Upper lobe of left lung (tissue), 6 donors: ENCODE measurements around the gene SLC9A4. TPM values are rescaled to one million over a fixed set of nuclear protein-coding genes. Genes with fewer than 3 reads are reported as not detected.

ENCODE experiments used
- ATAC-seq, 2 donors: fragments of 200-7000 bp; cut with Tn5 transposase; one replicate each; pipeline ENCODE4 v1.9.1; 2022; ENCODE audit warnings: mild to moderate bottlenecking in 2 of 2, moderate library complexity in 2 of 2; ENCODE audit not compliant: low FRiP score in 2 of 2
- DNase-seq, 2 donors: peaks; one replicate each; pipeline ENCODE4 v3.0.0-alpha.2; 2019 to 2020
- H3K27ac ChIP-seq, 4 donors: fragments of 200-600 bp; sonication (generic); one replicate each; pipeline ENCODE4 v1.5.1; 2016 to 2019
- H3K27me3 ChIP-seq, 4 donors: fragments of 200-600 bp; sonication (generic); one replicate each; pipeline ENCODE4 v1.5.1; 2017 to 2019
- H3K36me3 ChIP-seq, 4 donors: fragments of 200-600 bp; sonication (generic); one replicate each; pipeline ENCODE4 v1.5.1; 2016 to 2019
- H3K4me1 ChIP-seq, 4 donors: fragments of 200-600 bp; sonication (generic); one replicate each; pipeline ENCODE4 v1.5.1; 2018 to 2019
- H3K4me3 ChIP-seq, 4 donors: fragments of 200-600 bp; sonication (generic); one replicate each; pipeline ENCODE4 v1.5.1; 2017 to 2019; ENCODE audit warnings: mild to moderate bottlenecking in 2 of 4, moderate library complexity in 1 of 4
- H3K9me3 ChIP-seq, 4 donors: fragments of 200-600 bp; sonication (generic); one replicate each; pipeline ENCODE4 v1.5.1; 2018 to 2019
- CTCF ChIP-seq, 6 experiments: fragments of 450-650 bp in 4 of 6; fragments of 200-600 bp in 2 of 6; sonication (generic) in 2 of 6; IDR thresholded peaks; one replicate each; pipeline ENCODE4 v1.5.1; 2016 to 2019; ENCODE audit warnings: antibody characterized with exemption in 6 of 6
- EP300 ChIP-seq, 4 donors: sonication (generic); formaldehyde crosslinking; IDR thresholded peaks; one replicate each; pipeline ENCODE4 v1.5.1; 2017; ENCODE audit warnings: antibody characterized with exemption in 4 of 4, control low read depth in 2 of 4
- POLR2A ChIP-seq, 4 donors: fragments of 450-650 bp; IDR thresholded peaks; one replicate each; pipeline ENCODE4 v1.5.1; 2016 to 2017; ENCODE audit warnings: antibody characterized with exemption in 4 of 4, mild to moderate bottlenecking in 2 of 4
- POLR2AphosphoS5 ChIP-seq, 2 donors: sonication (generic); formaldehyde crosslinking; IDR thresholded peaks; one replicate each; pipeline ENCODE4 v1.5.1; 2017; ENCODE audit warnings: antibody characterized with exemption in 2 of 2
- WGBS, 2 donors: methylation state at CpG; one replicate each; pipeline ENCODE4 v1.1.5; 2017 to 2018; 5-methylcytosine and 5-hydroxymethylcytosine counted together
- total RNA-seq, 6 donors: library from RNA; depleted of rRNA in 4 of 6; stranded (reverse); fragments of >200 nt in 4 of 6; gene quantifications; one replicate each; pipeline versions ENCODE4 v1.1.0 to v1.2.1, GENCODE V29; 2016 to 2021
- donor health status: DM: no; HTN: no; CAD: no; lungs with moderate emphysema.
- donor health status: DM: no; HTN: yes; CAD: no; lungs with severe emphysema.

The SLC9A4 gene
- total RNA-seq, 6 donors from 2014 or later: not detected

GRCh38 chr2:102455061-102455670 is 17.9 kb upstream of the SLC9A4 start:
- no peak for DNase-seq
- no peak overlapping the region for H3K4me3 ChIP-seq
- peaks cover 0 to 4% (median 0%) of the 10 kb centered on the region in 4 donors for H3K9me3 ChIP-seq
- H3K4me1 ChIP-seq: no peaks in the 10 kb centered on the region
- WGBS, 2 donors: 76 to 77% methylated on average over 2 of the region's 2 CpGs
- peaks cover 0 to 11% (median 0%) of the 10 kb centered on the region in 4 donors for H3K36me3 ChIP-seq
- no peaks in the 10 kb centered on the region for H3K27me3 ChIP-seq
- ATAC-seq: no peak
- peak overlapping the region in 1 of 4 donors; percentile 30 for H3K27ac ChIP-seq
- TF ChIP-seq POLR2AphosphoS5 (IDR thresholded peaks at IDR 0.05) (no peak), POLR2A (IDR thresholded peaks at IDR 0.05) (no peak), CTCF (IDR thresholded peaks at IDR 0.05) (no peak), EP300 (IDR thresholded peaks at IDR 0.05) (no peak)

- TF ChIP-seq CTCF (IDR thresholded peaks at IDR 0.05): no peak
- TF ChIP-seq POLR2A (IDR thresholded peaks at IDR 0.05): no peak
- no peak for TF ChIP-seq EP300 (IDR thresholded peaks at IDR 0.05)
- no peak for TF ChIP-seq POLR2AphosphoS5 (IDR thresholded peaks at IDR 0.05)
- no peaks in the 10 kb centered on the region for H3K36me3 ChIP-seq
- DNase-seq (no peak), ATAC-seq (no peak)
- no peaks in the 10 kb centered on the region for H3K27me3 ChIP-seq
- no peaks in the 10 kb centered on the region for H3K4me1 ChIP-seq
- peaks cover 0 to 4% (median 0%) of the 10 kb centered on the region in 4 donors for H3K9me3 ChIP-seq
- H3K27ac ChIP-seq: no peak overlapping the region
- no peak overlapping the region for H3K4me3 ChIP-seq
- 79 to 87% methylated on average over 1 of the region's 1 CpG for WGBS, 2 donors
These were observed 12.6 kb upstream of the SLC9A4 start for GRCh38 chr2:102460467-102460866.

GRCh38 chr2:102461188-102461587 is 11.8 kb upstream of the SLC9A4 start:
- no peaks in the 10 kb centered on the region for H3K4me1 ChIP-seq
- WGBS, 2 donors: 87 to 93% methylated on average over 6 of the region's 6 CpGs
- no peak overlapping the region for H3K4me3 ChIP-seq
- no peak overlapping the region for H3K27ac ChIP-seq
- H3K36me3 ChIP-seq: no peaks in the 10 kb centered on the region
- H3K9me3 ChIP-seq: peaks cover 0 to under 1% (median 0%) of the 10 kb centered on the region in 4 donors
- no peaks in the 10 kb centered on the region for H3K27me3 ChIP-seq
- no peak for ATAC-seq
- DNase-seq: no peak
- TF ChIP-seq EP300 (IDR thresholded peaks at IDR 0.05) (no peak), CTCF (IDR thresholded peaks at IDR 0.05) (no peak), POLR2AphosphoS5 (IDR thresholded peaks at IDR 0.05) (no peak), POLR2A (IDR thresholded peaks at IDR 0.05) (no peak)

- no peak overlapping the region for H3K27ac ChIP-seq
- H3K36me3 ChIP-seq: no peaks in the 10 kb centered on the region
- TF ChIP-seq POLR2AphosphoS5 (IDR thresholded peaks at IDR 0.05) (no peak), CTCF (IDR thresholded peaks at IDR 0.05) (no peak), EP300 (IDR thresholded peaks at IDR 0.05) (no peak), POLR2A (IDR thresholded peaks at IDR 0.05) (no peak)
- WGBS, 2 donors: 88 to 95% methylated on average over 5 of the region's 5 CpGs
- no peaks in the 10 kb centered on the region for H3K4me1 ChIP-seq
- no peaks in the 10 kb centered on the region for H3K27me3 ChIP-seq
- no peak for ATAC-seq
- H3K9me3 ChIP-seq: no peaks in the 10 kb centered on the region
- DNase-seq: no peak
- no peak overlapping the region for H3K4me3 ChIP-seq
These were observed 9.9 kb upstream of the SLC9A4 start for GRCh38 chr2:102463160-102463559.

- H3K4me3 ChIP-seq: no peak overlapping the region
- WGBS, 2 donors: 68 to 86% methylated on average over 1 of the region's 1 CpG
- no peaks in the 10 kb centered on the region for H3K27me3 ChIP-seq
- no peaks in the 10 kb centered on the region for H3K36me3 ChIP-seq
- ATAC-seq (no peak), DNase-seq (no peak)
- peaks cover 0 to 10% (median 4%) of the 10 kb centered on the region in 4 donors for H3K9me3 ChIP-seq
- H3K4me1 ChIP-seq: no peaks in the 10 kb centered on the region
- no peak overlapping the region for H3K27ac ChIP-seq
- no peak for TF ChIP-seq POLR2A (IDR thresholded peaks at IDR 0.05)
These were observed 2.9 kb upstream of the SLC9A4 start for GRCh38 chr2:102470168-102470567.
